ENCODE measurements around the gene CFAP20DC.

CFAP20DC gene

GRCh38 chr3:58962816-58963215 lies 87.0 kb downstream of the CFAP20DC start:
- Histone ChIP-seq H3K27me3 (ENCODE audit: control insufficient read depth, low read length) (no peaks in the 10 kb centered on the region), H3K79me2 (ENCODE audit: control insufficient read depth, low read length) (no peaks in the 10 kb centered on the region), H3K4me3 (ENCODE audit: low read length) (no peak overlapping the region), H3K27ac (ENCODE audit: low read depth, low read length) (no peak overlapping the region), H3K9me2 (replicated peaks; ENCODE audit: control insufficient read depth, low read length) (no peaks in the 10 kb centered on the region), H3K4me1 (ENCODE audit: control insufficient read depth, low read length) (no peaks in the 10 kb centered on the region), H3K4me2 (ENCODE audit: low read length) (no peak overlapping the region), H3K36me3 (ENCODE audit: control insufficient read depth, low read length) (no peaks in the 10 kb centered on the region), H4K20me1 (ENCODE audit: control insufficient read depth, insufficient read depth, low read depth, low read length) (no peaks in the 10 kb centered on the region), H3F3A (ENCODE audit: control insufficient read depth, insufficient read depth) (no peaks in the 10 kb centered on the region), H3K9me3 (ENCODE audit: control insufficient read depth, insufficient read depth, low read length) (no peaks in the 10 kb centered on the region)
- TF ChIP-seq EZH2phosphoT487 (IDR thresholded peaks at IDR 0.05; ENCODE audit: borderline replicate concordance, low read length), result no peak
- TF ChIP-seq, protein P1, sequence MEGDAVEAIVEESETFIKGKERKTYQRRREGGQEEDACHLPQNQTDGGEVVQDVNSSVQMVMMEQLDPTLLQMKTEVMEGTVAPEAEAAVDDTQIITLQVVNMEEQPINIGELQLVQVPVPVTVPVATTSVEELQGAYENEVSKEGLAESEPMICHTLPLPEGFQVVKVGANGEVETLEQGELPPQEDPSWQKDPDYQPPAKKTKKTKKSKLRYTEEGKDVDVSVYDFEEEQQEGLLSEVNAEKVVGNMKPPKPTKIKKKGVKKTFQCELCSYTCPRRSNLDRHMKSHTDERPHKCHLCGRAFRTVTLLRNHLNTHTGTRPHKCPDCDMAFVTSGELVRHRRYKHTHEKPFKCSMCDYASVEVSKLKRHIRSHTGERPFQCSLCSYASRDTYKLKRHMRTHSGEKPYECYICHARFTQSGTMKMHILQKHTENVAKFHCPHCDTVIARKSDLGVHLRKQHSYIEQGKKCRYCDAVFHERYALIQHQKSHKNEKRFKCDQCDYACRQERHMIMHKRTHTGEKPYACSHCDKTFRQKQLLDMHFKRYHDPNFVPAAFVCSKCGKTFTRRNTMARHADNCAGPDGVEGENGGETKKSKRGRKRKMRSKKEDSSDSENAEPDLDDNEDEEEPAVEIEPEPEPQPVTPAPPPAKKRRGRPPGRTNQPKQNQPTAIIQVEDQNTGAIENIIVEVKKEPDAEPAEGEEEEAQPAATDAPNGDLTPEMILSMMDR (IDR thresholded peaks at IDR 0.05; ENCODE audit: low read depth, low read length, poor library complexity, severe bottlenecking), result no peak

GRCh38 chr3:58962040-58962651 lies 87.7 kb downstream of the CFAP20DC start:
- no peak overlapping the region for H3K4me2 ChIP-seq (ENCODE audit: low read length)

GRCh38 chr3:58955308-58955707 lies 94.5 kb downstream of the CFAP20DC start:
- Histone ChIP-seq H3K27me3 (ENCODE audit: control insufficient read depth, low read length) (no peaks in the 10 kb centered on the region), H3K4me2 (ENCODE audit: low read length) (no peak overlapping the region), H3K9me2 (replicated peaks; ENCODE audit: control insufficient read depth, low read length) (no peaks in the 10 kb centered on the region), H3K4me1 (ENCODE audit: control insufficient read depth, low read length) (peaks cover 50% of the 10 kb centered on the region), H3K4me3 (ENCODE audit: low read length) (no peak overlapping the region), H3K27ac (ENCODE audit: low read depth, low read length) (no peak overlapping the region), H3K36me3 (ENCODE audit: control insufficient read depth, low read length) (peaks cover 27% of the 10 kb centered on the region), H3K79me2 (ENCODE audit: control insufficient read depth, low read length) (no peaks in the 10 kb centered on the region), H4K20me1 (ENCODE audit: control insufficient read depth, insufficient read depth, low read depth, low read length) (no peaks in the 10 kb centered on the region), H3F3A (ENCODE audit: control insufficient read depth, insufficient read depth) (peaks cover 12% of the 10 kb centered on the region), H3K9me3 (ENCODE audit: control insufficient read depth, insufficient read depth, low read length) (peaks cover 14% of the 10 kb centered on the region; the same call in 1 of the 2 replicates)
- no peak for TF ChIP-seq EZH2phosphoT487 (IDR thresholded peaks at IDR 0.05; ENCODE audit: borderline replicate concordance, low read length)
- TF ChIP-seq, protein P1 (IDR thresholded peaks at IDR 0.05; ENCODE audit: low read depth, low read length, poor library complexity, severe bottlenecking), result no peak

More at GRCh38 chr3:58962040-58962651, 87.7 kb downstream of the CFAP20DC start:
- H3K4me1 ChIP-seq (ENCODE audit: control insufficient read depth, low read length), result 0 out of 2 replicates have a peak, but pooled peaks cover 3% of the 10 kb centered on the region
- H3K4me3 ChIP-seq (ENCODE audit: low read length), result no peak overlapping the region
- H4K20me1 ChIP-seq (ENCODE audit: control insufficient read depth, insufficient read depth, low read depth, low read length), result no peaks in the 10 kb centered on the region
- H3K79me2 ChIP-seq (ENCODE audit: control insufficient read depth, low read length), result no peaks in the 10 kb centered on the region
- no peak overlapping the region for H3K27ac ChIP-seq (ENCODE audit: low read depth, low read length)
- H3K36me3 ChIP-seq (ENCODE audit: control insufficient read depth, low read length), result no peaks in the 10 kb centered on the region
- H3K9me3 ChIP-seq (ENCODE audit: control insufficient read depth, insufficient read depth, low read length), result 0 out of 2 replicates have a peak, but pooled peaks cover 2% of the 10 kb centered on the region
- no peaks in the 10 kb centered on the region for H3K27me3 ChIP-seq (ENCODE audit: control insufficient read depth, low read length)
- H3F3A ChIP-seq (ENCODE audit: control insufficient read depth, insufficient read depth), result no peaks in the 10 kb centered on the region
- no peak for TF ChIP-seq EZH2phosphoT487 (IDR thresholded peaks at IDR 0.05; ENCODE audit: borderline replicate concordance, low read length)
- TF ChIP-seq, protein P1 (IDR thresholded peaks at IDR 0.05; ENCODE audit: low read depth, low read length, poor library complexity, severe bottlenecking), result no peak
- H3K9me2 ChIP-seq (replicated peaks; ENCODE audit: control insufficient read depth, low read length), result no peaks in the 10 kb centered on the region
